ENCODE data around the gene AP1M1. TPM values are rescaled to one million over a fixed set of nuclear protein-coding genes. Genes with fewer than 3 reads are reported as not detected.

Gene AP1M1
- total RNA-seq, 5 donors from 2014 or later (not counting 1 experiment from before 2014, with no cell fraction given), result 94.9 to 171 (median 133) TPM

GRCh38 chr19:16208064-16208759 is 10.5 kb downstream of the AP1M1 start:
- DNase-seq, result peak in 1 of 35 experiments; percentile 25
- H3K36me3 ChIP-seq (ENCODE audit: control insufficient read depth in 2 of 2, extremely low read depth in 1 of 2, insufficient read depth in 1 of 2, low read length in 1 of 2), result peaks cover 7 to 67% of the 10 kb centered on the region in 2 donors
- no peak overlapping the region for H3K4me3 ChIP-seq (ENCODE audit: control insufficient read depth in 1 of 2, extremely low read depth in 1 of 2, low read length in 1 of 2)
- H3K4me1 ChIP-seq (ENCODE audit: control insufficient read depth in 1 of 2, extremely low read depth in 1 of 2, insufficient read depth in 2 of 2, low read length in 2 of 2), result peaks cover 22 to 27% of the 10 kb centered on the region in 2 experiments
- ChIA-PET CTCF (no interaction called here), POLR2A (interaction anchor here in 1 of 2 donors (0.8 kb wide), 1 partner anchor 15 kb away, joined by 3 read pairs; no protein-coding TSS in a partner anchor)
- Mint-ChIP-seq H3K9me3 (peaks cover 0 to 4% (median 0%) of the 10 kb centered on the region in 3 donors), H3K36me3 (peaks cover 53% of the 10 kb centered on the region), H3K4me3 (peak overlapping the region in 2 of 3 donors; percentile 2 to 49), H3K27ac (peak overlapping the region; percentile 23 to 46), H3K4me1 (peaks cover 60 to 61% (median 61%) of the 10 kb centered on the region in 3 donors), H3K27me3 (no peaks in the 10 kb centered on the region)
- no peaks in the 10 kb centered on the region for H3K9me3 ChIP-seq
- H3K27me3 ChIP-seq (replicated peaks in 1 of 2; ENCODE audit: control insufficient read depth in 2 of 2, extremely low read depth in 1 of 2, insufficient read depth in 2 of 2, low read length in 1 of 2), result no peaks in the 10 kb centered on the region
- peak in 3 of 4 experiments; percentile 17 to 60 (median 38) for ATAC-seq (replicated peaks in 1 of 4)
- WGBS (ENCODE audit: insufficient coverage), result 58% methylated on average over 7 of the region's 21 CpGs
- no peak overlapping the region for H3K27ac ChIP-seq (ENCODE audit: low read length)

- Mint-ChIP-seq H3K4me1 (peaks cover 63 to 68% (median 64%) of the 10 kb centered on the region in 3 donors), H3K36me3 (peaks cover 50% of the 10 kb centered on the region), H3K27me3 (no peaks in the 10 kb centered on the region), H3K9me3 (peaks cover 0 to 4% (median 0%) of the 10 kb centered on the region in 3 donors), H3K27ac (peak overlapping the region; percentile 39 to 46), H3K4me3 (peak overlapping the region in 1 of 3 donors; percentile 49)
- H3K27me3 ChIP-seq (replicated peaks in 1 of 2; ENCODE audit: control insufficient read depth in 2 of 2, extremely low read depth in 1 of 2, insufficient read depth in 2 of 2, low read length in 1 of 2), result no peaks in the 10 kb centered on the region
- CTCF ChIA-PET, result interaction anchor here in 1 of 2 donors (0.6 kb wide), 1 partner anchor 522 kb away, joined by 3 read pairs; no protein-coding TSS in a partner anchor
- no peak overlapping the region for H3K27ac ChIP-seq (ENCODE audit: low read length)
- ATAC-seq (replicated peaks in 1 of 4) (no peak), DNase-seq (no peak)
- H3K36me3 ChIP-seq (ENCODE audit: control insufficient read depth in 2 of 2, extremely low read depth in 1 of 2, insufficient read depth in 1 of 2, low read length in 1 of 2), result peaks cover 3 to 65% of the 10 kb centered on the region in 2 donors
- peaks cover 17 to 27% of the 10 kb centered on the region in 2 experiments for H3K4me1 ChIP-seq (ENCODE audit: control insufficient read depth in 1 of 2, extremely low read depth in 1 of 2, insufficient read depth in 2 of 2, low read length in 2 of 2)
- H3K9me3 ChIP-seq, result no peaks in the 10 kb centered on the region
- 96% methylated on average over 22 of the region's 29 CpGs for WGBS (ENCODE audit: insufficient coverage)
- H3K4me3 ChIP-seq (ENCODE audit: control insufficient read depth in 1 of 2, extremely low read depth in 1 of 2, low read length in 1 of 2), result no peak overlapping the region
- POLR2A ChIA-PET, result interaction anchor here in 1 of 2 donors (0.7 kb wide), 1 partner anchor 174 kb away, joined by 4 read pairs; no protein-coding TSS in a partner anchor
Measured at GRCh38 chr19:16208847-16209665, 11.3 kb downstream of the AP1M1 start.

GRCh38 chr19:16210168-16210567 is 12.5 kb downstream of the AP1M1 start:
- DNase-seq, result no peak
- peaks cover 53% of the 10 kb centered on the region for H3K36me3 Mint-ChIP-seq
- no peak for ATAC-seq (replicated peaks in 1 of 4)
- Histone ChIP-seq H3K4me3 (ENCODE audit: control insufficient read depth in 1 of 2, extremely low read depth in 1 of 2, low read length in 1 of 2) (no peak overlapping the region), H3K27me3 (replicated peaks in 1 of 2; ENCODE audit: control insufficient read depth in 2 of 2, extremely low read depth in 1 of 2, insufficient read depth in 2 of 2, low read length in 1 of 2) (no peaks in the 10 kb centered on the region), H3K27ac (ENCODE audit: low read length) (no peak overlapping the region), H3K36me3 (ENCODE audit: control insufficient read depth in 2 of 2, extremely low read depth in 1 of 2, insufficient read depth in 1 of 2, low read length in 1 of 2) (peaks cover 0 to 61% of the 10 kb centered on the region in 2 donors), H3K4me1 (ENCODE audit: control insufficient read depth in 1 of 2, extremely low read depth in 1 of 2, insufficient read depth in 2 of 2, low read length in 2 of 2) (peaks cover 17 to 31% of the 10 kb centered on the region in 2 experiments), H3K9me3 (no peaks in the 10 kb centered on the region)
- no peaks in the 10 kb centered on the region for H3K27me3 Mint-ChIP-seq
- peaks cover 69 to 75% (median 70%) of the 10 kb centered on the region in 3 donors for H3K4me1 Mint-ChIP-seq
- POLR2A ChIA-PET, result no interaction called here
- peaks cover 0 to 4% (median 0%) of the 10 kb centered on the region in 3 donors for H3K9me3 Mint-ChIP-seq
- WGBS (ENCODE audit: insufficient coverage), result 100% methylated on average over 1 of the region's 4 CpGs
- no peak overlapping the region for H3K4me3 Mint-ChIP-seq
- peak overlapping the region in 1 of 2 donors; percentile 56 for H3K27ac Mint-ChIP-seq
- CTCF ChIA-PET, result interaction anchor here in 1 of 2 donors (0.9 kb wide), 1 partner anchor 173 kb away, joined by 3 read pairs; no protein-coding TSS in a partner anchor

- no peak for ATAC-seq (replicated peaks in 1 of 4)
- peak overlapping the region; percentile 87 to 90 for H3K27ac Mint-ChIP-seq
- H3K4me1 ChIP-seq (ENCODE audit: control insufficient read depth in 1 of 2, extremely low read depth in 1 of 2, insufficient read depth in 2 of 2, low read length in 2 of 2), result peaks cover 33 to 35% of the 10 kb centered on the region in 2 experiments
- H3K4me1 Mint-ChIP-seq, result peaks cover 78 to 87% (median 81%) of the 10 kb centered on the region in 3 donors
- CTCF ChIA-PET, result no interaction called here
- H3K27ac ChIP-seq (ENCODE audit: low read length), result no peak overlapping the region
- peaks cover 0 to 4% (median 0%) of the 10 kb centered on the region in 3 donors for H3K9me3 Mint-ChIP-seq
- H3K4me3 Mint-ChIP-seq, result peak overlapping the region; percentile 31 to 57 (median 43)
- no peak for DNase-seq
- H3K4me3 ChIP-seq (ENCODE audit: control insufficient read depth in 1 of 2, extremely low read depth in 1 of 2, low read length in 1 of 2), result no peak overlapping the region
- H3K27me3 ChIP-seq (replicated peaks in 1 of 2; ENCODE audit: control insufficient read depth in 2 of 2, extremely low read depth in 1 of 2, insufficient read depth in 2 of 2, low read length in 1 of 2), result no peaks in the 10 kb centered on the region
- peaks cover 0 to 56% of the 10 kb centered on the region in 2 donors for H3K36me3 ChIP-seq (ENCODE audit: control insufficient read depth in 2 of 2, extremely low read depth in 1 of 2, insufficient read depth in 1 of 2, low read length in 1 of 2)
- POLR2A ChIA-PET, result interaction anchor here in 1 of 2 donors (0.6 to 0.7 kb wide), 2 partner anchors 70 to 636 kb away, joined by 4 read pairs; no protein-coding TSS in a partner anchor
- peaks cover 67% of the 10 kb centered on the region for H3K36me3 Mint-ChIP-seq
- no peaks in the 10 kb centered on the region for H3K9me3 ChIP-seq
- H3K27me3 Mint-ChIP-seq, result no peaks in the 10 kb centered on the region
Measured at GRCh38 chr19:16213076-16213475, 15.4 kb downstream of the AP1M1 start.

- Mint-ChIP-seq H3K4me1 (peaks cover 59 to 65% (median 61%) of the 10 kb centered on the region in 3 donors), H3K27me3 (no peaks in the 10 kb centered on the region), H3K27ac (peak overlapping the region; percentile 96), H3K9me3 (peaks cover 7 to 10% (median 8%) of the 10 kb centered on the region in 3 donors), H3K36me3 (peaks cover 69% of the 10 kb centered on the region), H3K4me3 (peak overlapping the region; percentile 60 to 71 (median 64))
- Histone ChIP-seq H3K36me3 (ENCODE audit: control insufficient read depth in 2 of 2, extremely low read depth in 1 of 2, insufficient read depth in 1 of 2, low read length in 1 of 2) (peaks cover 2 to 54% of the 10 kb centered on the region in 2 donors), H3K4me1 (ENCODE audit: control insufficient read depth in 1 of 2, extremely low read depth in 1 of 2, insufficient read depth in 2 of 2, low read length in 2 of 2) (peaks cover 33 to 39% of the 10 kb centered on the region in 2 experiments), H3K9me3 (peaks cover 2% of the 10 kb centered on the region), H3K4me3 (ENCODE audit: control insufficient read depth in 1 of 2, extremely low read depth in 1 of 2, low read length in 1 of 2) (peak overlapping the region in 1 of 2 donors; percentile 45), H3K27ac (ENCODE audit: low read length) (peak overlapping the region; percentile 35), H3K27me3 (replicated peaks in 1 of 2; ENCODE audit: control insufficient read depth in 2 of 2, extremely low read depth in 1 of 2, insufficient read depth in 2 of 2, low read length in 1 of 2) (no peaks in the 10 kb centered on the region)
- 71% methylated on average over 11 of the region's 13 CpGs for WGBS (ENCODE audit: insufficient coverage)
- DNase-seq, result peak in 31 of 35 experiments; percentile 13 to 71 (median 36)
- ATAC-seq (replicated peaks in 1 of 4), result peak; percentile 84 to 94 (median 93)
- ChIA-PET CTCF (no interaction called here), POLR2A (no interaction called here)
Measured at GRCh38 chr19:16216744-16217670, 19.3 kb downstream of the AP1M1 start.

Measured in T-cell (primary cell).